ENCODE data around the gene TCERG1L.

The TCERG1L gene

GRCh38 chr10:131126321-131127137 lies 185.0 kb downstream of the TCERG1L start:
- no peak for DNase-seq (ENCODE audit: low read depth, low spot score)

GRCh38 chr10:131125511-131126225 lies 185.9 kb downstream of the TCERG1L start:
- DNase-seq (ENCODE audit: low read depth, low spot score) = no peak

GRCh38 chr10:131124945-131125344 lies 186.6 kb downstream of the TCERG1L start:
- no peak for DNase-seq (ENCODE audit: low read depth, low spot score)

GRCh38 chr10:131123496-131123895 lies 188.0 kb downstream of the TCERG1L start:
- no peak for DNase-seq (ENCODE audit: low read depth, low spot score)

GRCh38 chr10:131121511-131122035 lies 189.9 kb downstream of the TCERG1L start:
- no peak for DNase-seq (ENCODE audit: low read depth, low spot score)

GRCh38 chr10:131119626-131120355 lies 191.7 kb downstream of the TCERG1L start:
- no peak for DNase-seq (ENCODE audit: low read depth, low spot score)

GRCh38 chr10:131117416-131118212 lies 193.9 kb downstream of the TCERG1L start:
- DNase-seq (ENCODE audit: low read depth, low spot score) = no peak

GRCh38 chr10:131116991-131117375 lies 194.5 kb downstream of the TCERG1L start:
- DNase-seq (ENCODE audit: low read depth, low spot score) = no peak

- DNase-seq (ENCODE audit: low read depth, low spot score) = no peak
Measured at GRCh38 chr10:131116216-131116990, 195.1 kb downstream of the TCERG1L start.

GRCh38 chr10:131115801-131116200 lies 195.7 kb downstream of the TCERG1L start:
- no peak for DNase-seq (ENCODE audit: low read depth, low spot score)

GRCh38 chr10:131115321-131115720 lies 196.2 kb downstream of the TCERG1L start:
- no peak for DNase-seq (ENCODE audit: low read depth, low spot score)

- no peak for DNase-seq (ENCODE audit: low read depth, low spot score)
Measured at GRCh38 chr10:131114846-131115245, 196.7 kb downstream of the TCERG1L start.

- DNase-seq (ENCODE audit: low read depth, low spot score) = no peak
Measured at GRCh38 chr10:131113709-131114291, 197.7 kb downstream of the TCERG1L start.

- no peak for DNase-seq (ENCODE audit: low read depth, low spot score)
Measured at GRCh38 chr10:131113165-131113564, 198.4 kb downstream of the TCERG1L start.

GRCh38 chr10:131112691-131113090 lies 198.8 kb downstream of the TCERG1L start:
- no peak for DNase-seq (ENCODE audit: low read depth, low spot score)

- no peak for DNase-seq (ENCODE audit: low read depth, low spot score)
Measured at GRCh38 chr10:131111471-131112080, 199.9 kb downstream of the TCERG1L start.

GRCh38 chr10:131111007-131111406 lies 200.5 kb downstream of the TCERG1L start:
- no peak for DNase-seq (ENCODE audit: low read depth, low spot score)

GRCh38 chr10:131110241-131110783 lies 201.2 kb downstream of the TCERG1L start:
- DNase-seq (ENCODE audit: low read depth, low spot score) = no peak

GRCh38 chr10:131109726-131110125 lies 201.8 kb downstream of the TCERG1L start:
- DNase-seq (ENCODE audit: low read depth, low spot score) = no peak

Data from iPS DF 19.7 (cell line).